GM18520 (cell line): ENCODE data around the gene STK24.
A peak's percentile ranks its signal among the peaks of the same experiment; 100 is the strongest.
"Not testable (repeated sequence)": the region's sequence is repeated elsewhere in the genome, so short reads cannot be mapped to it uniquely, and the experiment has no call there.

Experiments used
- ATAC-seq: cut with Tn5 transposase; IDR thresholded peaks from one replicate; pipeline ENCODE4 v1.9.1; 2021; ENCODE audit not compliant: unreplicated experiment

The STK24 gene

DNA sequence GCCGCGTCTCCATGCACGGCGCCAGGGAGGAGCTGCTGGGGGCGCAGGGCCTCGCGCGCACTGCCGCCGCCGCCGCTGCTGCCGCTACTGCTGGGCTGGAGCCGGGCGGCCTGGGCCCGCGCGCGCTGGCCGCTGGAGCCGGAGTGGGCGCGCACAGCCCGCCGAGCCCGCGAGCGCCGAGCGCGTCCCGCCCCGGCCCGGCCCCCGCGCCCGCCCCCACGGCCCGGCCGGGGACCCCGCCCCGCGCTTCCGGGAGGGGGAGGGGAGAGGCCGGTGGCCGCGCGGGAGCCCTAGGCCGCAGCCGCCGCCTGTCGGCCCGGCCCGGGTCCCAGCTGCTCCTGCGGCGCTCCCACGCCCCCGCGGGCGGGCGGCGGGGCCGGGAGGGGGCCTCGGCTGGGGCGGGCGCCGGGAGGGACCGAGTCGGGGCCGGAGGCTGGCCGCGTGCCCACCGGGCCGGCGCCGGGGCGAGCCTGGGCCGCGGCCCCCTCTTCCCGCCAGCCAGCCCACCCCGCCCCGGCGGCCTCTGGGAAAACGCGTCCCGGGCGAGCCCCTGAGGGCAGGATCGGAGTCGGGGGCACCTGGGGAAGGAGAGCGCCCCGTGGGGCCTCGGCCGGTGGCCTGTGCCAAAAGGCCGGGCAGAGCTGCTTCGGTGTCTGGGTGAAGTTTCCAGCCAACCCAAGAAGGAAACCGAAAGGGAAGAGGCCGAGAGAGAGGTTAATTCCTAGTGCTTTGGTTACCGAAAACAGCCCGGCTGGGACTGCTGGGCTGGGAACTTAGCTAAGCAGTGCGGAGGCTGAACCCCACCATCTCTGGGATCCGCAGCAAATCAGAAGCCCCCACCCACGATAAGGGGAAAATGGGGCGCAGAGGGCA lies at the start of gene STK24:
Gene STK24, minus strand, starts transcription at position 145 of the 873 bp plus-strand sequence. CDS start 321 bp downstream, outside the sequence.
- peak; percentile 46 for ATAC-seq

DNA sequence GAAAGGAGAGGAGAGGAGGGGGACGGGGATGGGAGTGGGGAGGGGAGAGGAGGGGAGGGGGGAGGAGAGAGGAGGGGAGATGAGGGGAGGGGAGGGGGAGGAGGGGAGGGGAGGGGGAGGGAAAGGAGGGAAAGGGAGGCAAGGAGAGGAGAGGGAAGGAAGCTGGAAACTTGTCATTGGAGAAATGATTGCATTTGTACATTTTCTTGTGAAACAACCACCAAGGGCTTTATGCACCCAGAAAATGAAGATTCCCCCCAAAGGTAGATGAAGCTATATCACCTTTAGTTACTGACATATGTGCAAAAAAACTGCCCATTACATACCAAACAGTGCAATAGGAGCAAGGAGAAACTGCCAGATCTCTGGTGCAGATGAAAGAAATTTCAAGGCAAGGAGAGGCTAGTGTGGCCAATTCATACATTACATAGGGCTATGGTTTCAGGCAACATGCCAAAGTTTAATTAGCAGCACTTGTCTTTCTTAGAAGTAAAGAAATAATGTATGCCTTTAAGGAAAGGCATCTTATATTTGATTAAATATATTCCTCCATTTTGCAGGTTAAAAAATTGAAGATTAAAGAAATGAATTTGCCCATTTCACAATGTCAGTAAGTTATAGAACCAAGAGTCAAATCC lies 49.5 kb upstream of the STK24 start:
- ATAC-seq, result no peak

DNA sequence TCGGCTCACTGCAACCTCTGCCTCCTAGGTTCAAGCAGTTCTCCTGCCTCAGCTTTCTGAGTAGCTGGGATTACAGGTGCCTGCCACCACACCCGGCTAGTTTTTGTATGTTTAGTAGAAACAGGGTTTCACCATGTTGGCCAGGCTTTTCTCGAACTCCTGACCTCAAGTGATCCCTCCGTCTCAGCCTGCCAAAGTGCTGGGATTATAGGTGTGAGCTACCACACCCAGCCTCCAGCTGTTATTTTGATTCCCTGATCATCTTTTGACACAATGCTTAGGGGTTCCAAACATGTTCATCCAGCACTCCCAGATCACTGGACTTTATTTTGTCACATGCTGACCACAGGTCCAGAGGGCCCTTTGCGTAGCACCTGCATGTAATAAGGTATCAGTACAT lies 47.7 kb upstream of the STK24 start:
- not testable (repeated sequence) for ATAC-seq

DNA sequence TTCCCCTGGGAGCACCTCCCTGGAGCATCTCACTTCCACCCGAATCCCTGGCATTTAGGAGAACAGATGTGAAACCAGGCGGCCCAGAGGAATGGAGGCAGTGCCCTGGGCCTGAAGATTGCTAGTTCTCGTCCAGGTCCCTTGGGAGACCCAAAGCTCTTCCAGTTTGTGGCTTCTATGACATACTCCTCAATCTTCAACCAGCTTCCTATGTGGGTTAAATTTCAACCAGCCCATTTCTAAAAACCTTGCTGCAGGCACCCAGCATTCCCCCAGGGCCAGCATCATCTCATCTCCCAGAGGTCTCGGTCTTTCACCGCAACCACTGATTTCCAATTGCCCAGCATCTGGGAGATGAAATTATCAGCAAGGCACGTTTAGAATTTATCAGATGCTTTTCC lies 46.0 kb upstream of the STK24 start:
- no peak for ATAC-seq

DNA sequence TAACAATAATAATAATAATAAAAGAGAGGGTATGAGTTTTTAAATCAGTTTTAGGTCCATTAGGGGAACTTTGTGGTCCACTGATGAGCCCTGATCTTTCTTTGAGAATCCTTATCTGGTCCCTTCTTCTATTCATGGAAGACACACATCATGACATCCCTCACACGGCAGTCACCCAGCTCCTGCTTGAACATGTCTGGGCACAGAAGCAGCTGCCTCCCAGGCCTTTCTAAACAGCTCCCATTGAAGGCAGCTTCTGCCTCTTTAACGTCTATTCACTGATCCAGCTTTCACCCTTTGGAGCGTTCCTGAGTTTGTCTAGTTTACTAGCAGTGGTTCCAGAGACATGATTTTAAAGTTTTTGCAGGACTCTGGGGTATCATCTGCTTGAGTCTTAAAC lies 42.6 kb upstream of the STK24 start:
- no peak for ATAC-seq

DNA sequence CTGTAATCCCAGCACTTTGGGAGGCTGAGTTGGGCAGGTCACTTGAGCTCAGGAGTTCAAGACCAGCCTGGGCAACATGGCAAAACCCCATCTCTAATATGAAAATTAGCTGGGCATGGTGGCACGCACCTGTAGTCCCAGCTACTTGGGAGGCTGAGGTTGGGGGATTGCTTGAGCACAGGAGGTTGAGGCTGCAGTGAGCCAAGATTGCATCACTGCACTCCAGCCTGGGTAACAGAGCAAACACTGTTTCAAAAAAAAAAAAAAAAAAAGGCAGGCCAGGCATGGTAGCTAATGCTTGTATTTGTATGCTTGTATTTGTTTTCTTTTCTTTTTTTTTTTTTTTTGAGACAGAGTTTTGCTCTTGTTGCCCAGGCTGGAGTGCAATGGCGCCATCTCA lies 38.7 kb upstream of the STK24 start:
- ATAC-seq, result not testable (repeated sequence)

DNA sequence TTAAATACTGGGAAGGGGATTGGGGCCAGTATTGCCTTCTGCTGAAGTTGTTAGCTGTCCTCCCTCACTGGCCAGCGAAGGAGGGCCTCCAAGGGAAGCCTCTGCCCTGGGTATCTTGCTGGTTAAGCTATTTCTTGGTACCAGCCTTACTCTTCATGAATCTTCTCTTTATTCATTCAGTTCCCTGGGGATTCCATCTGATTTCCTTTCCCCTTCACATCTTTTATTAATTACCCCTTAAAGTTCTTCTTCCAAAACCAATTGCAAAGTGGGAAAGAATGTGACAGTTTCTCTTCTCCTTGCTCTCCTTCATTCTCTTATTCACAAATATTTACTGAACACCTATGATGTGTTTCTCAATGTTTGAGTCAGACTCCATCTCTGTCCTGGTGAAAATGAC lies 36.7 kb upstream of the STK24 start:
- ATAC-seq, result no peak

DNA sequence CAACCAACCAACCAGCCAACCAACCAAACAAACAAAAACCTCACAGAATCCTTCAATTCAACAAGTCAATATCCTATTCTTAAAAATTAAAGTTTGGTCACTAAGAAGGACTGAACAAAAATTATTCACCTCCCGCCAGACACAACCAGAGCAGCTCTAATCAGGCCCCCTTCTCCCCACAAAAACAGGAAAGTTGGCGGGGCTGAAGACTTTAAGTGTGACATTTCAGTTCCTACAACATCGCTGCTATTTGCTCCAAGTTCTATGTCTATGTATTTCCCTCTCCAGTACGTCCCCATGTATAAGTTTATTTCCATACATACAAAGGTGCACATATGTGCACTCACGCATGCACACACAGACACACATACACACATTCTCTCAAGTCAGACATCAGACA lies 32.8 kb upstream of the STK24 start:
- ATAC-seq, result no peak

DNA sequence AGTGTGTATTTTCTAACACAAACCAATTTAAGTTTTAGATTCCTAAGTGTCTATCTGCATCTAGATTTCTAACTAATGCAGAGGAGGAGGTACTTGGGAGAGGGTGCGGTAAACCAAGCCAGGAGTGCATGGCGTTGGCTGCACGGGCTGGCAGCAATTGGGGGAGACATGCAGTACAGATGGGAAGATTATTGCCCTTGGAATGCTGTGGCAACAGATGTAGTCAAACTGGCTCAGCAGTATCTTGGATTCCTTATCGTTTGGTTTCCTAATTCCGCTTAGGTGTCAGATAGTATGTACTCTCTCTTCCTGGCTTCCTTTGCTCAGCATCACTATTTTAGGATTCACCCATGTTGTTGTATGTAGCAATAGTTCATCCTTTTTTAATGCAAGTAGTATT lies 29.4 kb upstream of the STK24 start:
- no peak for ATAC-seq

DNA sequence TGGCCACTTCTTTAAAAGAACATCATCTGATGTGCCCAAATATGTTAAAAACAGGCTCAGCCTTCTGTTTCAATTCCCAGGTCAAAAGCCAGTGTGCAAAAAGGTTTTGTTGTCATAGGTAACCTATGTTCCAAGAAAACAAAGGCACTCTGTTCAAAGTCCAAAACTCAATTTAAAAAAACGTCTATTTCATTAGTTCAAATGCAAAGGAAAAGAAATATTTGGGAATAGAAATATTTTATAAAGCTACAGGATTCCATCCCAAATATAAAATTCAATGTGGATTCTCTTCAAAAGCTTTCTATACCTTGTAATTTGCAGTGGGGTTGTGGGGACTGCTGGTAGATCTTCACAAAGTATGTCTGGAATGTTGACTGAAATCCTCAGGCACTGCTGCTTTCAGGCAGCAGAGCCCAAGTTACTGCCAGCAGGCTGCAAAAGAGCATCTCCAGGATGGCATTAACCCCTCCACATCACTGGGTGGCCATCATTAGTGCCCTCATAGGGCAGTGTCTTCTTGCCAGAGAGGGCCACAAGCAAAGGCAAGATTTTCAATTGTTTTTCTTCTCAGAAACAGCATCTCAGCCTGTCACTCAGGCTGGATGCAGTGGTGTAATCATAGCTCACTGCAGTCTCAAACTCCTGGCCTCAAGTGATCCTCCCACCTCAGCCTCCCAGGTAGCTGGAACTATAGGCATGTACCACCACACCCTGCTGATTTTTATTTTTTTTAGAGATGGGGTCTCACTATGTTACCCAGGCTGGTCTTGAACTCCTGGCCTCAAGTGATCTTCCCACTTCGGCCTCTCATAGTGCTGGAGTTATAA lies 22.8 kb upstream of the STK24 start:
- ATAC-seq, result no peak

DNA sequence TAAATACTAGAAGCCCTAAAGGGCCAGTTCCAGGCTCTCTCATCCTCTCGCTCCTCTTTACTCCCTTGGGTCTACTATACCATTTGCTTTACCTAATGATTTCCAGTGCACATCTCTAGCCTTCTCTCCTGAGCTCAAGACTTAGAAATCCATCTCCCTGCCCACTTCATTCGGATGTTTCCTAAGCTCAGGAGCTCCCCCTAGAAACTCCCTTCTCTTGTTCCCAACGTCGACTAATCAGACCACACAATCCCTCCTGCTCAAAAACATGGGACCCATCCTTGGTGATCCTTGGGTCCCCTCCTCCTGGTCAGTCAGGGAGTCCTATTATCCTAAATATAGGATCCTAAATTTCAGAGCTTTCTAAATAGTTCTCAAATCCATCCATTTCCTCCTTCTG lies 21.1 kb upstream of the STK24 start:
- no peak for ATAC-seq

DNA sequence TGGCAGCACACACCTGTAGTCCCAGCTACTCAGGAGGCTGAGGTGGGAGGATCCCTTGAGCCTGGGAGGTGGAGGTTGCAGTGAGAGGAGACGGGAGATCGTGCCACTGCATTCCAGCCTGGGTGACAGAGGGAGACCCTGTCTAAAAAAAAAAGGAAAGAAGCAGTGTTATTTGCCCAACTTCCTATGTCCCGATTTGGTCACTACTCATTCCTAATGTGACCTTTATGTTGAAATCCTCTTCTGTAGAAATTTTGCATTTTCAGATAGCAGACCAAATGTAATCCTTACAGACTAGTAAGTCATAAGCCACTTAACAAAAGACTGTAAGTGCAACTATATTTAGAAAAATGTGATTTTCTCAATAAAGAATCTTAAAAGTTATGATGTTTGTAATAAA lies 18.2 kb upstream of the STK24 start:
- no peak for ATAC-seq

DNA sequence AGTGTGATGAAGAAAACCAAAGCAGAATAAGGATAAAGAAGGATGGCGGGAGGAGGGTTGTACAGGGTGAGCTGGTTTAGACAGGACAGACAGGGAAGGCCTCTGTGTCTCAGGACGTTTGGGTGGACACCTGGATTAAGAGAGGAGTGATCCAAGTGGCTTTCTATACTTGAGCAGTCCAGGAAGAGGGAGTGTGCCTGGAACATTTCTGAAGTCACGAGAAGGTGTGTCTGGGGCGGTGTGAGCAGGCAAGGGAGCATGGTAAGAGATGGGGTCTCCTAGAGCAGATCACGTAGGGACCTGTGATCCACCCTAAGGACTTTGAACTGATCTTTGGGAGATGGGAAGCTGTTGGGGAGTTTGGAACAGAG lies 15.4 kb upstream of the STK24 start:
- no peak for ATAC-seq

DNA sequence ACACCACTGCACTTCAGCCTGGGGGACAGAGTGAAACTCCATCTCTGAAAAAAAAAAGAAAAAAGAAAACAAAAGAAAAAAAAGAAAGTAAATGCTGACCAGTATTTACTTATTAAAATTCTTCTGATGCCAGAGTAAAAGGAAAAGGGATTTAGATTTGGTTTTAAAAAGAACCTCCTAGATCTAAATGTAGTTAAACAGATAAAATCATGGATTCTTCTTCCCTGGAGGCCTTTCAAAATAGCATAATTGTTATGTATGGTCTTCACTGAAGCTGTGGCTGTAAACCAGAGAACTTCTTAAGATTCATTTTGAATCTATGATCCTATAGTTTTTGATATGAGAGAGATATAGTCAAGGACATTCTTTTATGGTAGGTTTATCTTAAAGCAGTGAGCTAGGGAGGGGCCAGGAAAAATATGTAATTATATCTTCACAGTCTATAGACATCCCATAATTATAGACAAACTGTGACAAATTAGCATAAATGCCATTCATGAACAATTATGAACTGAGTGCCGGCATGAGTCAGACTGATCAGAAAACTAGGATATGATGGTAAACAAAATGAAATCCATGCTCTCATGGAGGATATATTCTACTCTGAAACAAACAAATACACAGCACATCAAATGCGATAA lies 14.9 kb upstream of the STK24 start:
- ATAC-seq, result no peak

DNA sequence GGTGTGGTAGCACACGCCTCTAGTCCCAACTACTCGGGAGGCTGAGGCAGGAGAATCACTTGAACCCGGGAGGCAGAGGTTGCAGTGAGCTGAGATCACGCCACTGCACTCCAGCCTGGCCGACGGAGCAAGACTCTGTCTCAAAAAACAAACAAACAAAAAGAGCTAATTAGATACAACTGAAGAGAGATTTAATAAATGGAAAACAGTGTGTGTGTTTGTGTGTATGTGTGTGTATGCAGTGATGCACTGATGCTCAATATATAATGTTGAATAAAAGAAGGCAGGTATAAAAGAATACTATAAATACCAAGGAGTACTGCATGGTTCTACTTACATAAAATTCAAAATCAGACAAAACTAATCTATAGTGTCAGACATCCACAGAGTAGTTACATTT lies 13.6 kb upstream of the STK24 start:
- ATAC-seq, result not testable (repeated sequence)

DNA sequence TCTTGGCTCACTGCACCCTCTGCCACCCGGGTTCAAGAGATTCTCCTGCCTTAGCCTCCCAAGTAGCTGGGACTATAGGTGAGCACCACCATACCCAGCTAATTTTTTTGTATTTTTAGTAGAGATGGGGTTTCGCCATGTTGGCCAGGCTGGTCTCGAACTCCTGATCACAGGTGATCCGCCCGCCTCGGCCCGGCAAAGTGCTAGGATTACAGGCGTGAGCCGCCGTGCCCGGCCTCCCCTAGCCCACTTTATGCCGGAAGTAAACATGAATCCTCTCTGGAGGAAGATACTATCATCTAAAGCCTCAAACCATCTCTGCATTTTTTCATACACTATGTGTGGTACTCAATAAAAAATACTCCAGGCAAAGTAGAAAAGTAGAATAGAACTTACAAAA lies 12.6 kb upstream of the STK24 start:
- ATAC-seq, result not testable (repeated sequence)

DNA sequence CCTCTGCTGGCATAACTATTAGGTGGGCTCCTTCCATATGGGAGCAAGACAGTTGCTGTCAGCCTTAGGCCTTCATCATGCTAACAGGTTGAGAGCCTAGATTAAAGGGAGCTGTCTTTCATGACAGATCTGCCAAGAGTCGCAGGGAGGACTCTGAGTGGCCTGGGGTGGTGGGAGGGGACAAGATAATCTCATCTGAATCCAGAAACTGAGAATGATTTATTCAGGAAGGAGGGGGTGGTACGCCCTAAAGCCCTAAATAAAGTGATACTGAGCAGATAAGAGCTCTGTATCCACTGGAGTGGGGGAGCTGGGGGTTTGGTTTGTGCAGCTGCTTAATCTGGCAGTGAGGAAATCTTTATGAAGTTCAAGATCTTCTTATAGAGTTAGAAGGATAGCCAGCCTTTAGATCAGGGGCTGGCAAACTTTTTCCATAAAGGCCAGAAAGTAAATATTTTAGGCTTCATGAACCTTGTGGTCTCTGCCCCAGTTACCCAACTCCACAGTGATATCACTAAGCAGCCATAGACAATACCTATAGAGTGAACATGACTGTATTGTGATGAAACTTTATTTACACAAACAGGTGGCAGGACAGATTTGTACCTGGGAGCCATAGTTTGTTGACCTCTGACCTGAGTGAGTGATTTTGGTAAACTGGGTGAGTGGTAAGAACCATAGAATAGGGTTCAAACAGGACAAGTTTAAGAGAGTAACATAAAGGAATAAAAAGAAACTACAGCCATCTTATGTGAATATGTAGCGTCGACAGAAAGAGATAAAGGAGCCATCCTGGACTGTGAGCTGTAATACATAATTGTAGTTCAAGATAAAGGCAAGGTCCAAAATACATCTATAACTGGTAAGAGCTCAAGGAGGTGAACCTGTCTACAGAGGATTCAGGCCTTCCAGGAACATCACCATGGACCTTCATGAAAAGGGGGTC lies 9.8 kb upstream of the STK24 start:
- no peak for ATAC-seq

DNA sequence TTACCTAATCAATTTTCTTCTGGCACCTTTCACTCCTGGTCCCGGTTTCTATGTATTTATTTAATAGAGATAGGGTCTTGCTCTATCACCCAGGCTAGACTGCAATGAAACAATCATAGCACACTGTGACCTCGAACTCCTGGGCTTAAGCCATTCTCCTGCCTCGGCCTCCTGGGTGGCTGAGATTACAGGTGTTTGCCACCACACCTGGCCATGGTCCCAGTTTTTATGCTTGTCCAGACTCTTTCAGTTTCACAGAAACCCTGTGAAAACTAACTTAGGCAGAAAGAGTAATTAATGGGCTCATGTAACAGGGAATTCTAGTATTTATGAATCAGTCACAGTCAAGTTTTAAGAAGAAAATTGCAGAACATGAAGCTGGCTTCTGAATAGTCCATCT lies 9.0 kb upstream of the STK24 start:
- ATAC-seq, result no peak

DNA sequence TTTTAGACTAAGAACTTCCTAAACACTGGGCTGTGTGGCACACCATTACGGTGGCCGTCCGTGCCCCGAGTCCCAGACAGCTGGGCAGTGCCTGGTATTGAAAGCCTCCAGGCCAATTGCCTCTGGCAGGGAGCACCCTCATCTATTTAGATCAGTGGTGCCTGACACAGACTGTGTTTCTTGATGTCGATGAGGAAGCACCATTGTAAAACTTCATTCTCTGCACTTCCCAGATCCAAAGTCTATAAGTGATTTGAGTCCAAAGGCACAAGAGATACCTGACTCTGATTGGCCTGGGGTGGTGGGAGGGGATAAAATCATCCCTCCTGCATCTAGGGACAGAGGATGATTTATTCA lies 8.5 kb upstream of the STK24 start:
- no peak for ATAC-seq

DNA sequence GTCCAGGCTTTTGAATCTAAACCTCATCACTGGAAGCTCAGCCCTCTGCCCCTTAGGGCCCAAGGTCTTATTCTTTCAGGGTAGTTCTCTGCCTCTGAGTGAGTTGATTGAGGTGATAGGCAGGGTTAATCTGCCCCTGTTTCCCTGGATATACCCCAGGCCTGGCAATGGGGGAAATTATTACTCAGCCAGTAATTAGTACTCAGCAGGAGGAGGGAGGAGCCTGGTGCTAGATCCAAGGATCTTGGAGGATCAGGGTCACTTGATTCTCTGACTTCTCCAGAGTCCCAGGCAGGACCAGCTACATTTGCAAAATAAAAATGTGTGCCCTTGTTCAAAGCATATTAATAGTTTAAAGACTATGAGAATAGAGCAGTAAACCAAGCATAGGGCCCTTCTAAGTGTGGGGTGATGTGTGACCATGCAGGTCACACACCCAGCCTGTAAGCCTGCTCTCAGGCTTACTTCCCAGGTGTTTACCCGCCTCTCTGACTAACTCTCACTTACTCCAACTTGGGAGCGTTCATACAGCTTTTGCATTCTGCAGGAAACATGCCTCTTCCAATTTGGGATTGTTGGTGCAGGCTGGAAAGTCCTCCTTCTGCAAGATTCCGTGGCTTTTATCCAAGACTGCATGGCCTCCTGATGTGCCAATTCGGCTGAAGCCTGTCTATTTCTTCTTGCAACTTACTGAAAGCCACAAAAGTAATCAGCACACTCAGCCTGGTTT lies 7.9 kb upstream of the STK24 start:
- no peak for ATAC-seq
